Astrocyte of the spinal cord (primary cell): Measurements from ENCODE around the gene LAMP5.

Experiments
- DNase-seq: peaks from one replicate; pipeline ENCODE4 v3.0.0; 2011; ENCODE audit warnings: low read depth, low spot score
- H3K4me3 ChIP-seq: 2 replicates; pipeline ENCODE4 v1.5.1; 2011; ENCODE audit warnings: low read depth, mild to moderate bottlenecking, low read length, moderate library complexity
- CTCF ChIP-seq: IDR thresholded peaks from 2 replicates; pipeline ENCODE4 v1.5.1; 2012; ENCODE audit warnings: low read depth, mild to moderate bottlenecking, low read length, inconsistent platforms
- in situ Hi-C: cut with HindIII; loops from 2 replicates; pipeline ENCODE4 v1.10.0; 2017; ENCODE audit warnings: low sequenced_read_pairs

The LAMP5 gene

GRCh38 chr20:9535449-9535848 is 21.1 kb downstream of the LAMP5 start:
- in situ Hi-C loops = no loop called here
- TF ChIP-seq CTCF = no peak
- no peak overlapping the region for H3K4me3 ChIP-seq
- DNase-seq = no peak

GRCh38 chr20:9543214-9543613 is 28.8 kb downstream of the LAMP5 start:
- TF ChIP-seq CTCF = no peak
- in situ Hi-C loops = no loop called here

GRCh38 chr20:9550283-9550682 is 35.9 kb downstream of the LAMP5 start:
- in situ Hi-C loops = no loop called here
- no peak for DNase-seq
- H3K4me3 ChIP-seq = no peak overlapping the region
- no peak for TF ChIP-seq CTCF

More at GRCh38 chr20:9543214-9543613, 28.8 kb downstream of the LAMP5 start:
- H3K4me3 ChIP-seq = no peak overlapping the region
- no peak for DNase-seq

- no peak overlapping the region for H3K4me3 ChIP-seq
- no peak for DNase-seq
- in situ Hi-C loops = no loop called here
- TF ChIP-seq CTCF = no peak
Measured at GRCh38 chr20:9550871-9551270, 36.5 kb downstream of the LAMP5 start.

- H3K4me3 ChIP-seq = no peak overlapping the region
- TF ChIP-seq CTCF = no peak
- no peak for DNase-seq
- in situ Hi-C loops = no loop called here
Measured at GRCh38 chr20:9551808-9552550, 37.6 kb downstream of the LAMP5 start.

GRCh38 chr20:9555781-9556180 is 41.4 kb downstream of the LAMP5 start:
- TF ChIP-seq CTCF = no peak
- no peak overlapping the region for H3K4me3 ChIP-seq
- in situ Hi-C loops = no loop called here
- DNase-seq = no peak

GRCh38 chr20:9557411-9557810 is 43.0 kb downstream of the LAMP5 start:
- no peak for DNase-seq
- TF ChIP-seq CTCF = no peak
- in situ Hi-C loops = no loop called here
- no peak overlapping the region for H3K4me3 ChIP-seq
